Endothelial cell (in vitro differentiated cells): ENCODE measurements around the gene HIGD1B. TPM values are rescaled to one million over a fixed set of nuclear protein-coding genes. Genes with fewer than 3 reads are reported as not detected.

Source experiments
- DNase-seq: peaks from one replicate; pipeline ENCODE4 v3.0.0; 2021; ENCODE audit warnings: low spot score
- H3K27ac Mint-ChIP-seq: one replicate; pipeline ENCODE4 v1.8.0; 2021; ENCODE audit warnings: mixed read lengths, inconsistent platforms; ENCODE audit not compliant: unreplicated experiment
- H3K27me3 Mint-ChIP-seq: one replicate; pipeline ENCODE4 v1.8.0; 2021; ENCODE audit warnings: mild to moderate bottlenecking, moderate library complexity, mixed read lengths, inconsistent platforms; ENCODE audit not compliant: unreplicated experiment
- H3K36me3 Mint-ChIP-seq: one replicate; pipeline ENCODE4 v1.8.0; 2021; ENCODE audit warnings: mild to moderate bottlenecking, low read depth, mixed read lengths, inconsistent platforms; ENCODE audit not compliant: unreplicated experiment
- H3K4me1 Mint-ChIP-seq: one replicate; pipeline ENCODE4 v1.8.0; 2021; ENCODE audit warnings: mild to moderate bottlenecking, mixed read lengths, inconsistent platforms; ENCODE audit not compliant: unreplicated experiment
- H3K4me3 Mint-ChIP-seq: one replicate; pipeline ENCODE4 v1.8.0; 2021; ENCODE audit warnings: mild to moderate bottlenecking, mixed read lengths, inconsistent platforms; ENCODE audit not compliant: unreplicated experiment
- H3K9me3 Mint-ChIP-seq: one replicate; pipeline ENCODE4 v1.8.0; 2021; ENCODE audit warnings: mixed read lengths, inconsistent platforms; ENCODE audit not compliant: unreplicated experiment
- CTCF ChIP-seq: fragments of 200-600 bp; sonication (generic); IDR thresholded peaks from one replicate; pipeline ENCODE4 v1.5.0; 2021; ENCODE audit warnings: antibody characterized with exemption; ENCODE audit not compliant: unreplicated experiment
- total RNA-seq: library from RNA; stranded (reverse); fragmentation: NEBNext Ultra II Directional; extraction: Animal tissue kit (Norgen Biotek cat#: 25700); gene quantifications from one replicate; pipeline ENCODE4 v1.2.1, GENCODE V29; 2021; ENCODE audit not compliant: unreplicated experiment

The HIGD1B gene
- total RNA-seq, 1 donor from 2014 or later = not detected

GRCh38 chr17:44830359-44831288 lies 17.1 kb upstream of the HIGD1B start:
- Mint-ChIP-seq H3K9me3 (no peaks in the 10 kb centered on the region), H3K4me3 (peak overlapping the region; percentile 91), H3K36me3 (no peaks in the 10 kb centered on the region), H3K4me1 (peaks cover 6% of the 10 kb centered on the region), H3K27me3 (peaks cover 4% of the 10 kb centered on the region), H3K27ac (no peak overlapping the region)
- DNase-seq = peak; percentile 40
- TF ChIP-seq CTCF = no peak

DNA sequence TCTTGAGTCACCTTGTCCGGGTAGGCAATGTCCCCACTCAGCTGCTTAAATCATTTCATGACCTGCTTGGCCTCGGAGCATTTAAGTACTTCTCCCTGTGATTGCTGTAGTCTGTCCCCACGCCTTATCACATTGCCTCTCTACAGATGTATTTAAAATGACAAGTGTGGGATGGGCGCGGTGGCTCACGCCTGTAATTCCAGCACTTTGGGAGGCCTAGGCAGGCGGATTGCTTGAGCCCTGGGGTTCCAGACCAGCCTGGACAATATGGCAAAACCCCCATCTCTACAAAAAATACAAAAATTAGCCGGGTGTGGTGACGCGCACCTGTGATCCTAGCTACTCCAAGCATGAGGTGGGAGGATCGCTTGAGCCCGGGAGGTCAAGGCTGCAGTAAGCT lies 16.3 kb upstream of the HIGD1B start:
- H3K36me3 Mint-ChIP-seq = no peaks in the 10 kb centered on the region
- H3K4me1 Mint-ChIP-seq = peaks cover 6% of the 10 kb centered on the region
- H3K27me3 Mint-ChIP-seq = peaks cover 4% of the 10 kb centered on the region
- H3K27ac Mint-ChIP-seq = no peak overlapping the region
- TF ChIP-seq CTCF = no peak
- no peak for DNase-seq
- H3K4me3 Mint-ChIP-seq = peak overlapping the region; percentile 25
- no peaks in the 10 kb centered on the region for H3K9me3 Mint-ChIP-seq

DNA sequence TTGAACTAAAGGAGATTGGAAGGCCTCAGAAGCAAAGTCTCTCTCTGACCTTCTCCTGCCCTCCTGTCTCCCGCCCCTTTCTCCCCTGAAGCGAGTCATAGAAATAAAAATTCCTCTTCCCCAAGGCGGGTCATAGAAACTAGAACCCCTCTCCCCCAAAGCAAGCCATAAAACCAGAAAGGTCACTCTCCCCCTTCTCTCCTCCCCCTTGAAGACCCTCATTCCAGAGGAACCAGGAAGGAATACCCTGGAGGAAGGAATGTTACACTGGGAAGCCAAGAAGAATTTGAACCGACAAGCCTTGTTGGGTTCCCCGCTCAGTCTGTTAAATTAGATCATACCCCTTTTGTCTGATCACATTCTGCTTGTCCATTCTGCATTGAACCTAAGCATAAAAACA lies 14.9 kb upstream of the HIGD1B start:
- no peaks in the 10 kb centered on the region for H3K36me3 Mint-ChIP-seq
- H3K4me1 Mint-ChIP-seq = peaks cover 6% of the 10 kb centered on the region
- DNase-seq = no peak
- H3K9me3 Mint-ChIP-seq = no peaks in the 10 kb centered on the region
- peaks cover 4% of the 10 kb centered on the region for H3K27me3 Mint-ChIP-seq
- H3K27ac Mint-ChIP-seq = no peak overlapping the region
- no peak for TF ChIP-seq CTCF
- no peak overlapping the region for H3K4me3 Mint-ChIP-seq

DNA sequence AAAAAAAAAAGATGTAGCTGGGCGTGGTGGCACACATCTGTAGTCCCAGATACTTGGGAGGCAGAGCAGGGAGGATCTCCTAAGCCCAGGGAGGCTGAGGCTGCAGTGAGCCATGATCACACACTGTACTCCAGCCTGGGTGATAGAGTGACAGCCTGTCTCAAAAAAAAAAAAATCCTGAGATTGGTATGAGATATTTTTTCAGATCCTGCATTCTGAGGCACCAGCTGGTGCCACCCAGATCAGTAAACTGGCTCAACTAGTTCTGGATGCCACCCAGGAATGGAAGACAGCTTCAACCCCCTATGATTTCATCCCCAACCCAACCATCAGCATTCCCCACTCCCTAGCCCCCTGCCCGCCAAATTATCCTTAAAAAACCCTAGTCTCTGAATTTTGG lies 10.5 kb upstream of the HIGD1B start:
- no peaks in the 10 kb centered on the region for H3K4me1 Mint-ChIP-seq
- no peaks in the 10 kb centered on the region for H3K27me3 Mint-ChIP-seq
- H3K4me3 Mint-ChIP-seq = no peak overlapping the region
- H3K9me3 Mint-ChIP-seq = no peaks in the 10 kb centered on the region
- H3K36me3 Mint-ChIP-seq = no peaks in the 10 kb centered on the region
- no peak for DNase-seq
- H3K27ac Mint-ChIP-seq = no peak overlapping the region
- no peak for TF ChIP-seq CTCF

DNA sequence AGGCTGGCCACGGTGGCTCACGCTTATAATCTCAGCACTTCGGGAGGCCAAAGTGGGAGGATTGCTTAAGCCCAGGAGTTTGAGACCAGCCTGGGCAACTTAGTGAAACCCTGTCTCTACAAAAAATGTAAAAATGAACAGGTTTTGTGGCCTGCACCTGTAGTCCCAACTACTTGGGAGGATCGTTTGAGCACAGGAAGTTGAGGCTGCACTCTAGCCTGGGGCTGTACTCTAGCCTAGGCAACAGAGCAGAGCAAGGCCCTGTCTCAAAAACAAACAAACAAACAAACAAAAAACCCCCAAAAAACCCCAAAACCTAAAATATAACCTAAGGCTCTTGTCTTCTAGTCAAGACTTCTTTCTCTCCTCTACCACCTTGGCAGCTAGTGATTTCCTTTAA lies 7.4 kb upstream of the HIGD1B start:
- Mint-ChIP-seq H3K36me3 (no peaks in the 10 kb centered on the region), H3K9me3 (no peaks in the 10 kb centered on the region), H3K27me3 (peaks cover 5% of the 10 kb centered on the region), H3K4me1 (peaks cover 15% of the 10 kb centered on the region), H3K4me3 (no peak overlapping the region), H3K27ac (no peak overlapping the region)
- DNase-seq = no peak
- no peak for TF ChIP-seq CTCF
